Measurements from ENCODE around the gene CLASRP. TPM values are rescaled to one million over a fixed set of nuclear protein-coding genes. Genes with fewer than 3 reads are reported as not detected.

Gene CLASRP
- total RNA-seq, 1 experiment from 2014 or later = 88.0 TPM

DNA sequence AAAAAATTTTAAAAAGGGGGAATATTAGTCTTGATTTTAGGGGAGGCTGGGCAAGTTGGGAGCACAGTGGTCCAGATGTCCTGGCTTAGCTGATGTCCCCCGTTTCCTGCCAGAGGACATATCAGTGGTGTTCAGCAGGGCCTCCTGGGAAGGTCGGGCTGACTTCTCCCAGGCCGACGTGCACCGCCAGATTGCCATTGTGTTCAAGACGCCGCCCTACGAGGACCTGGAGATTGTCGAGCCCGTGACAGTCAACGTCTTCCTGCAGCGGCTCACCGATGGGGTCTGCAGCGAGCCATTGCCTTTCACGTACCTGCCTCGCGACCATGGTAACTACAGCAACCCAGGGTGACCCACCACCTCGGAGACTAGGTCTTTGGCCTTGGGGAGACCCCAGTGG lies 6.4 kb upstream of the CLASRP start:
- ChIA-PET POLR2A (interaction anchor here (1.2 kb wide), 1 partner anchor 30 kb away, joined by 3 read pairs; no protein-coding TSS in a partner anchor), CTCF (interaction anchor here (1.3 kb wide), 1 partner anchor 27 kb away, joined by 4 read pairs; no protein-coding TSS in a partner anchor)
- ATAC-seq (no peak), DNase-seq (ENCODE audit: low spot score) (no peak)
- peaks cover 11% of the 10 kb centered on the region for H3K9me3 Mint-ChIP-seq
- H3K4me1 Mint-ChIP-seq = no peaks in the 10 kb centered on the region
- TF ChIP-seq, protein P1, sequence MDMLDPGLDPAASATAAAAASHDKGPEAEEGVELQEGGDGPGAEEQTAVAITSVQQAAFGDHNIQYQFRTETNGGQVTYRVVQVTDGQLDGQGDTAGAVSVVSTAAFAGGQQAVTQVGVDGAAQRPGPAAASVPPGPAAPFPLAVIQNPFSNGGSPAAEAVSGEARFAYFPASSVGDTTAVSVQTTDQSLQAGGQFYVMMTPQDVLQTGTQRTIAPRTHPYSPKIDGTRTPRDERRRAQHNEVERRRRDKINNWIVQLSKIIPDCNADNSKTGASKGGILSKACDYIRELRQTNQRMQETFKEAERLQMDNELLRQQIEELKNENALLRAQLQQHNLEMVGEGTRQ (CRISPR knock-in tag; IDR thresholded peaks at IDR 0.05) = no peak
- TF ChIP-seq TP53 (CRISPR knock-in tag; IDR thresholded peaks at IDR 0.05) (no peak), GRHL2 (CRISPR knock-in tag; IDR thresholded peaks at IDR 0.05; ENCODE audit: insufficient replicate concordance, severe bottlenecking) (no peak), ZNF138 (CRISPR knock-in tag; conservative IDR thresholded peaks at IDR 0.05) (no peak), ZNF121 (CRISPR knock-in tag; IDR thresholded peaks at IDR 0.05) (no peak), E2F5 (CRISPR knock-in tag; IDR thresholded peaks at IDR 0.05) (no peak), ESRRA (CRISPR knock-in tag; IDR thresholded peaks at IDR 0.05; ENCODE audit: borderline replicate concordance) (no peak), ZNF281 (CRISPR knock-in tag; IDR thresholded peaks at IDR 0.05) (no peak), ZNF425 (CRISPR knock-in tag; conservative IDR thresholded peaks at IDR 0.05) (no peak), CBFB (CRISPR knock-in tag; IDR thresholded peaks at IDR 0.05; ENCODE audit: low read depth) (no peak), MXD4 (CRISPR knock-in tag; IDR thresholded peaks at IDR 0.05; ENCODE audit: borderline replicate concordance) (no peak), NR2C2 (CRISPR knock-in tag; IDR thresholded peaks at IDR 0.05) (no peak), ETV6 (CRISPR knock-in tag; IDR thresholded peaks at IDR 0.05) (no peak), SP1 (CRISPR knock-in tag; conservative IDR thresholded peaks at IDR 0.05) (no peak), TCF7 (CRISPR knock-in tag; IDR thresholded peaks at IDR 0.05; ENCODE audit: low read depth) (no peak), ZNF423 (CRISPR knock-in tag; IDR thresholded peaks at IDR 0.05) (no peak)
- TF ChIP-seq, protein P2, sequence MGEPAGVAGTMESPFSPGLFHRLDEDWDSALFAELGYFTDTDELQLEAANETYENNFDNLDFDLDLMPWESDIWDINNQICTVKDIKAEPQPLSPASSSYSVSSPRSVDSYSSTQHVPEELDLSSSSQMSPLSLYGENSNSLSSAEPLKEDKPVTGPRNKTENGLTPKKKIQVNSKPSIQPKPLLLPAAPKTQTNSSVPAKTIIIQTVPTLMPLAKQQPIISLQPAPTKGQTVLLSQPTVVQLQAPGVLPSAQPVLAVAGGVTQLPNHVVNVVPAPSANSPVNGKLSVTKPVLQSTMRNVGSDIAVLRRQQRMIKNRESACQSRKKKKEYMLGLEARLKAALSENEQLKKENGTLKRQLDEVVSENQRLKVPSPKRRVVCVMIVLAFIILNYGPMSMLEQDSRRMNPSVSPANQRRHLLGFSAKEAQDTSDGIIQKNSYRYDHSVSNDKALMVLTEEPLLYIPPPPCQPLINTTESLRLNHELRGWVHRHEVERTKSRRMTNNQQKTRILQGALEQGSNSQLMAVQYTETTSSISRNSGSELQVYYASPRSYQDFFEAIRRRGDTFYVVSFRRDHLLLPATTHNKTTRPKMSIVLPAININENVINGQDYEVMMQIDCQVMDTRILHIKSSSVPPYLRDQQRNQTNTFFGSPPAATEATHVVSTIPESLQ (CRISPR knock-in tag; IDR thresholded peaks at IDR 0.05) = no peak
- peaks cover 24% of the 10 kb centered on the region for H3K36me3 Mint-ChIP-seq
- H3K4me3 Mint-ChIP-seq = no peak overlapping the region
- peak overlapping the region; percentile 64 for H3K27ac Mint-ChIP-seq
- H3K27me3 Mint-ChIP-seq (ENCODE audit: low read depth) = no peaks in the 10 kb centered on the region

- Mint-ChIP-seq H3K4me3 (no peak overlapping the region), H3K27me3 (ENCODE audit: low read depth) (no peaks in the 10 kb centered on the region), H3K4me1 (peaks cover 10% of the 10 kb centered on the region), H3K27ac (no peak overlapping the region), H3K36me3 (peaks cover 33% of the 10 kb centered on the region), H3K9me3 (peaks cover 9% of the 10 kb centered on the region)
- POLR2A ChIA-PET = no interaction called here
- no peak for DNase-seq (ENCODE audit: low spot score)
- ATAC-seq = no peak
- CTCF ChIA-PET = no interaction called here
- no peak for TF ChIP-seq FOXK1 (CRISPR knock-in tag; IDR thresholded peaks at IDR 0.05)
- no peak for TF ChIP-seq ATF1 (CRISPR knock-in tag; IDR thresholded peaks at IDR 0.05)
- no peak for TF ChIP-seq SOX15 (CRISPR knock-in tag; IDR thresholded peaks at IDR 0.05)
- TF ChIP-seq SMAD4 (CRISPR knock-in tag; IDR thresholded peaks at IDR 0.05) = no peak
- no peak for TF ChIP-seq MXD4 (CRISPR knock-in tag; IDR thresholded peaks at IDR 0.05; ENCODE audit: borderline replicate concordance)
- no peak for TF ChIP-seq RELA (CRISPR knock-in tag; IDR thresholded peaks at IDR 0.05; ENCODE audit: borderline replicate concordance)
- no peak for TF ChIP-seq GRHL2 (CRISPR knock-in tag; IDR thresholded peaks at IDR 0.05; ENCODE audit: insufficient replicate concordance, severe bottlenecking)
- TF ChIP-seq FOXP4 (CRISPR knock-in tag; IDR thresholded peaks at IDR 0.05) = no peak
Measured at GRCh38 chr19:45035755-45036154, 3.1 kb upstream of the CLASRP start.
